NCI-H748 (cell line): ENCODE results near the gene PTK6.
"Not testable (repeated sequence)": the region's sequence is repeated elsewhere in the genome, so short reads cannot be mapped to it uniquely, and the experiment has no call there.

ENCODE experiments used
- DNase-seq: peaks from one replicate; lab custom pipeline; 2025; ENCODE audit not compliant: unreplicated experiment; lab: John Stamatoyannopoulos, UW

The PTK6 gene

DNA sequence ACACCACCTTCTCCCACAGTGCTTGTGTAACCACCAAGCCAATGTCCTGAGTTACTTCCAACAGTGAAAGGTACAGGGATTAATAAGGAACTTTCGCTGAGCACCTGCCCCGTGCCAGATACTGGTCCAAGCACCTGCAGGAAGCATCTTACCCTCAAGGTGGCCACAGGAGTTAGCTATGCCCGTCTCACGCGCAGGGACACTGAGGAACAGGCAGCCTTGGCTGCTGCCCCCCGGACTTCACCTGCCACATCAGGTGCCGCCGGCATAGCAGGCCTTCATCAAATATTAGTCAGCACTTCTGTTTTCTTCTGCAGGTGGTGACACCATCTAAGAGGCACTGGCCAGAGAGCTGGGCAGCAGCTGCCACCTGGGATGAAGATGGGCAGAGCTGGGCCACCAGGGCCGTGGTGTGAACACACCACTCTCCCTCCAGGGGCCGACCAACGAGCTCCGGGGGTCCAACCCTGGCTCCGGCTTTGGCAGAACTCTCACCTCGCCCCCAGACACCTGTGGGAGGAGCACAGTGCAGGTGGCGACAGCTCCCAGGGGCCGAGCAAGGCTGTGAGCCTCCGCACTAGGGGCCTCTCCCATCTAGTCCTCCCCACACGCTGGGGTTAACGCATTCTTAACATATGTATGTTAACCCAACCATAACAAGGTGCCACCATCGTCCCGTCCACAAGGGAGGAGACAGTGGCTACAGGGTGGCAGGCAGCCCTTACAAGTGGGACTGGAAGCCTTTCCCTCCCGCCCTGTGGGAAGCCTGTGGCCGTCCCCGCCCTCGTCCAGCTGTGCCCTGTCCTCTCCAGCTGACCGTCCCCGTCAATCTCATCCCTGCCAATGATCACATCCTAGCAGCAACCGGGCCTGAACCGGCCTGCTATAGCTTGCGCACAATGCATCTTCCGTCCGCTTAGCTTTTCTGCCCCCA is 19.5 kb downstream of the PTK6 start:
- DNase-seq = no peak

DNA sequence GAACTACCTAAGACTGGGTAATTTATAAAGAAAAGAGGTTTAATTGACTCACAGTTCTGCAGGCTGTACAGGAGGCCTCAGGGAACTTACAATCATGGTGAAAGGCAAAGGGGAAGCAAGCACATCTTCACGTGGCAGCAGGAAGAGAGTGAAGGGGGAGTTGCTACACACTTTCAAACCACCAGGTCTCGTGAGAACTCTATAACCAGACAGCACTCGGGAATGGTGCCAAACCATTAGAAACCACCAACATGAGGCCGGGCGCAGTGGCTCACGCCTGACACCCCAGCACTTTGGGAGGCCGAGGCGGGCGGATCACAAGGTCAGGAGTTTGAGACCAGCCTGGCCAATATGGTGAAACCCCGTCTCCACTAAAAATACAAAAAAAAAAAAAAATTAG is 22.7 kb downstream of the PTK6 start:
- not testable (repeated sequence) for DNase-seq

DNA sequence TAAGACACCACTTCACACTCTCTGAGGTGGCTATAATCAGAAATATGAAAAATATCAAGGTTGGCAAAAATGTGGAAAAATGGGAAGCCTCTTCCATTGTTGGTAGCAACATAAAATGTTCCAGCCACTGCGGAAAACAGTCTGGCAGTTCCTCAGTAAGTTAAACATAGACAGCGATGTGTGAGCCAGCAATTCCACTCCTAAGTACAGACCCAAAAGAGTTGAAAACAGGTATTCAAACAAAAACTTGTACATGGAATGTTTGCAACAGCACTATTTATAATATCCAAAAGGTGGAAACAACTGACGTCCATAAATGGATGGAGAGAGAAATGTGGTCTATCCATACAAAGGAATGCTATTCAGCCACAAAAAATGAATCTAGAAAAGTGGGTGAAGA is 24.0 kb downstream of the PTK6 start:
- DNase-seq = no peak

- no peak for DNase-seq
These were observed 28.1 kb downstream of the PTK6 start for GRCh38 chr20:63509088-63509564.

- no peak for DNase-seq
These were observed 29.0 kb downstream of the PTK6 start for GRCh38 chr20:63508072-63508768.

- DNase-seq = no peak
These were observed 30.0 kb downstream of the PTK6 start for GRCh38 chr20:63507083-63507743.

DNA sequence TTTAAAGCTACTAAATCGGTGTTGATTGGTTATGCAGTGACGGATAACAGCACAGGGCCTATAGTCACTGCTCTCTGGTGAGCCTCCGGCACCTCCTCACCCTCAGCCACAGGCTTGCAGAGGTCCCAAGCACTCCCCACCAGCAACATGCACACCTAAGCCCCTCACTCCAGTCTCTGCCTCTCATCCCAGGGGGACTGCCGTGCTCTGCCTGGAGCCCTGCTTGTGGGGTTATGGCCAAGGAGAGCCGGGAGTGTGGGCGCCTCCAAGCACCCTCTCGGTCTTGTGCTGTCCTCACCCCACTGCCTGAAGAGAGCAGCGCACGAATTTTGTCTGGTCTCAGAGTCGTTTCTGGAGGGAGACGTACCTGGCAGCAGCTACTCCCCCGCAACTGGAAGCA is 31.5 kb downstream of the PTK6 start:
- DNase-seq = no peak

- DNase-seq = no peak
These were observed 31.9 kb downstream of the PTK6 start for GRCh38 chr20:63505281-63505680.

- DNase-seq = no peak
These were observed 32.5 kb downstream of the PTK6 start for GRCh38 chr20:63504642-63505041.

- no peak for DNase-seq
These were observed 33.7 kb downstream of the PTK6 start for GRCh38 chr20:63503524-63503923.

DNA sequence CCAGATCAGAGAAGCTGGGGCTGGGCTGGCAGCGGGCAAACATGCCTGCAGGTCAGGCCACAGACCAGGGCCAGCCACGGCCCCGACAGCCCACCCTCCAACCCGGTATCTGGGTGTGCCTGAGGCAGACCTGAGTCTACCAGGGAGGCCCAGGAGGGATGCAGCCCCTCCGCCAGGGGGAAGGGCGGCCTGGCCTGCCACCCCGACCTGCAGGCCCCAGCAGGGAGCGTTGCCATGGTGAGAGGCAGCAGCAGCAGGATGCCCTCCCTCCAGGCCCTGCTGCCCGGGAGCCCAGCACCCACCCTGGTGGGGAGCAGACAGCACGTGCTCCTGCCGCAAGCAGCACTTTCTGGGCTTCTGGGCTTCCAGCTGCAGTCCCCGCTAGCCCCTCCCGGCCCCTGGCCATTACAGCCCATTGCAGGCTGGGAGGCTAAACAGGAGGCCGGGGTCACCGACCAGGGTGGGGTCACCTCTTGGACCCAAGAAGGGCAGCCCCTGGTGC is 34.5 kb downstream of the PTK6 start:
- DNase-seq = peak; percentile 34

- DNase-seq = peak; percentile 74
These were observed 35.1 kb downstream of the PTK6 start for GRCh38 chr20:63501818-63502670.

GRCh38 chr20:63500902-63501817 is 36.0 kb downstream of the PTK6 start:
- no peak for DNase-seq

- no peak for DNase-seq
These were observed 36.9 kb downstream of the PTK6 start for GRCh38 chr20:63500151-63500901.

DNA sequence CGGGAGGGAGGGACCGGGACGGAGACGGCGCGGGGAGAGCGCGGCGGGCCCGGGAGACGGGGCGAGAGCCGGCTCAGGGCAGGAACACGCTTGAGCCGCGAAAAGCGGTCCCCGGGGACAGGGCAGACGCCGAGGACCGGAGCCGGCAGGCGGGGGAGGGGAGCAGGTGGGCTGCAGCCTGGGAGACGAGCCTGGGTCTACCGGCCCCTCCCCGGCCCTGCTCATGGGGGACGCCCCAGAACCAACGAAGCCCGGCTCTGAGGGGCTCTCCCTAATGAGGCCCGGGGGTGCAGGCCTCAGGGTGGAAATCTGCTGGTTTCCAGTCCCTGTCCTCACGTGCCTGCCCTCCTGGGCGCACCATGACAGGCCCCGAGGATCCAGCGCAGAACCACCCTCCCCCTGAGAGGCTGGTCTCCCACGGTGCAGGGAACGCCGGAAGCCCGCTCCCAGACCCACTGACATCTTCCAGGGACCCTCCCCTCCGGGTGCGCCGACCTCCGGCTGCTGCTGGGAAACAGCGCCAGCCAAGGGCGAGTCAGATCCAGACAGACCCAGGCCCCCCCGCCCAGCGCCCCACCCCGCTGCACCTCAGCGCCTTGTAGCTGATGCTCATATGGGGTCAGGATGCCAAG is 37.7 kb downstream of the PTK6 start:
- DNase-seq = peak; percentile 57

DNA sequence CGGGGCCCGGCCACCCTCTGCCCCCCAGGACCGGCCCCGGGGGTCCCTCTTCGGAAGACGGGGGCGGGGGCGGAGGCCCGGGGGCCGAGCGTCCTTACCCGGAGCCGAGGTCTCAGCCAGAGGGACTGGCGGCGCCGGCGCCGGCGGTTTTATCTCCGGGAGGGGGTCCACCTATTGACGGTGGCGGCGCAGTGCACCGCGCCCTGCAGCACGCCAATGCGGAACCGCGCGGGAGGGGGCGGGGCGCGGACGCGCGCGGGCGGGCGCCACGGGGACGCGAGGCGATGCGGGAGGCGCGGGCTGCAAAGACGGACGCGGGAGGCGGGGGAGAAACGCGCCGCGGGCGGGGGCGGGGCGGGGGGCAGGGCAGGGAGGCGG is 38.2 kb downstream of the PTK6 start, which contains the start of gene EEF1A2:
Gene EEF1A2, minus strand, starts transcription at position 124 of the 378 bp plus-strand sequence. CDS start 1,320 bp downstream, outside the sequence.
- DNase-seq = peak; percentile 63

- peak; percentile 42 for DNase-seq
These were observed 38.9 kb downstream of the PTK6 start for GRCh38 chr20:63497946-63498935.
